NB4 (cell line): ENCODE measurements around the gene REG3A.

Experiments
- DNase-seq: peaks from one replicate; pipeline ENCODE4 v3.0.0; 2010; ENCODE audit warnings: low read depth
- H3K4me3 ChIP-seq: one replicate; pipeline ENCODE4 v1.5.1; 2011; ENCODE audit warnings: mild to moderate bottlenecking, low read depth, low read length, moderate library complexity
- CTCF ChIP-seq: IDR thresholded peaks from one replicate; pipeline ENCODE4 v1.5.1; 2012; ENCODE audit warnings: low read depth, low read length
- MYC ChIP-seq: IDR thresholded peaks from 2 replicates; pipeline ENCODE4 v1.6.1; 2011; ENCODE audit warnings: low read depth, low read length
- POLR2A ChIP-seq: IDR thresholded peaks from 2 replicates; pipeline ENCODE4 v1.6.1; 2011; ENCODE audit warnings: mild to moderate bottlenecking; ENCODE audit not compliant: insufficient read length; ENCODE audit errors: extremely low read depth
- TF ChIP-seq, protein P1 (sequence below): IDR thresholded peaks from 2 replicates; pipeline ENCODE4 v1.6.1; 2011; ENCODE audit warnings: low read depth, low read length

The REG3A gene

DNA sequence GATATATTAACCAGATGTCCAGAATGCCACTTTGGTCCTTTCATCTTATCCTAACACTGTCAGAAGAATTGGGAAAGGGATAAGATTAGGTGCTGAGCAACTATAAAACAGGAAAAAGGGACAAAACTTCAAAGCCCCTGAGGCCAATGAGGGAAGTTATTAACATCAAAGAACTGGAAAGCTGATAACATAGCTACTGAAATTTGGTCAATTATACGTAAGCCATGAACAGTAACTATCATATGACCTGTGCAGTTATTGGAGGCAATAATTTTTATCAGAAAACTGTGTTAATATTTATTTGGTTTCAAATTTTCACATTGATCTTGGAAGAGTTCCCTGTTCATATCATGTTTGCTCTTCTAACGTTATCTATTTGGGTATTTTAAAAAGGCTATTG is 2.6 kb upstream of the REG3A start:
- no peak for DNase-seq
- TF ChIP-seq, protein P1, sequence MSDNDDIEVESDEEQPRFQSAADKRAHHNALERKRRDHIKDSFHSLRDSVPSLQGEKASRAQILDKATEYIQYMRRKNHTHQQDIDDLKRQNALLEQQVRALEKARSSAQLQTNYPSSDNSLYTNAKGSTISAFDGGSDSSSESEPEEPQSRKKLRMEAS = no peak
- TF ChIP-seq MYC = no peak
- TF ChIP-seq CTCF = no peak
- no peak for TF ChIP-seq POLR2A
- H3K4me3 ChIP-seq = no peak overlapping the region

GRCh38 chr2:79159030-79159429 is 523 bp downstream of the REG3A start:
- TF ChIP-seq POLR2A = no peak
- TF ChIP-seq CTCF = no peak
- TF ChIP-seq, protein P1 = no peak
- no peak for TF ChIP-seq MYC
- no peak overlapping the region for H3K4me3 ChIP-seq
- no peak for DNase-seq

DNA sequence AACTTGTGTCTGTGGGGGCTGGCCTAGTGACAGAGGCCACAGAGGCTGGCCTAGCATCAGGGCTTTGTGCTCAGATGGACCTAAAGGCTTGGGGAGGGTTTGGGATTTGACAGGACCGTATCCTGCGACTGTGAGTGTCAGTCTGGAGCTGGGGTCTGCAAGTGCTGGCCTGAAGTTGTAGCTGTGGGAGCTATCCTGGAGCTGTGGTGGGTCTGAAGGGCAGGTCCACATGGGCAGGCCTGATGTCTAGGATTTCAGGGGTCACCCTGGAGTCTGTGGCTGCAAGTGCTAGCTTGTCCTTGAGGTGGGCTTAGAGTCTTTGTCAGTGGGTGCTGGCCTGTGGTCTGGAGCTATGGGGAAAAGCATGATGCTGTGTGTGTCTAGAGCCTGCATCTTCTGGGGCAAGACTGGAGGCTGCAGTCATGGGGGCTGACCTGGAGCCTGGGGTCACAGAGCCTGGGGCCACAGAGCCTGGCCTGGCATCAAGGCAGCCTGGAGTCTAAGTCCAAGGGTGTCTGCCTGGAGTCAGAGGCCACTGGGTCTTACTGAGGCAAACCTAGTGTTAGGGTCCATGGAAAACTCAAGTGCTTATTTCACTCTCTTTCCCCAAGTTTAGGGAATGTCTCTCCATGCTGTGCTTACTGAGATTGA is 3.6 kb downstream of the REG3A start:
- TF ChIP-seq, protein P1 = no peak
- no peak for TF ChIP-seq POLR2A
- TF ChIP-seq CTCF = no peak

DNA sequence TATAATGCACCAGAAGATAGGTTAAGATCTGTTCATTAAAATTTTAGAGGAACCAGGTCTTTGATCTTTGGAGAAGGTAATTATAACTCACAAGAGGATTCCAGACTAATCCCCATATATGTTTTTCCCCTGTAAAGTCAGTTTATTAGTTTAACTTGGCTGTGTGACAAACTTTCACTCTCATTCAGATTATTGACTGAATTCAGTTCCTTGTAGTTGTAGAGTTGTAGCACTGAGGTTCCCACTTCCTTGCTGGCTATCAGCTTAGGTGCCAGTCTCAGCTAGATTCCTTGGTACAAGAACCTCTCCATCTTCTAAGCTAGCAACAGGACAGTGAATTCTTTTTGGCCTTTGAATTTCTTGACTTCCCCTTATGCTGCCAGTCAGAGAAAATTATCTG is 20.1 kb downstream of the REG3A start:
- TF ChIP-seq, protein P1 = no peak
- no peak for TF ChIP-seq MYC
- TF ChIP-seq POLR2A = no peak
- no peak for TF ChIP-seq CTCF
- H3K4me3 ChIP-seq = no peak overlapping the region
- no peak for DNase-seq

More for the DNA sequence above, 3.6 kb downstream of the REG3A start:
- DNase-seq = no peak
- no peak overlapping the region for H3K4me3 ChIP-seq

- TF ChIP-seq MYC = no peak
- TF ChIP-seq POLR2A = no peak
- TF ChIP-seq, protein P1 = no peak
- no peak for TF ChIP-seq CTCF
- no peak for DNase-seq
- no peak overlapping the region for H3K4me3 ChIP-seq
Measured at GRCh38 chr2:79138385-79138784, 21.2 kb downstream of the REG3A start.

DNA sequence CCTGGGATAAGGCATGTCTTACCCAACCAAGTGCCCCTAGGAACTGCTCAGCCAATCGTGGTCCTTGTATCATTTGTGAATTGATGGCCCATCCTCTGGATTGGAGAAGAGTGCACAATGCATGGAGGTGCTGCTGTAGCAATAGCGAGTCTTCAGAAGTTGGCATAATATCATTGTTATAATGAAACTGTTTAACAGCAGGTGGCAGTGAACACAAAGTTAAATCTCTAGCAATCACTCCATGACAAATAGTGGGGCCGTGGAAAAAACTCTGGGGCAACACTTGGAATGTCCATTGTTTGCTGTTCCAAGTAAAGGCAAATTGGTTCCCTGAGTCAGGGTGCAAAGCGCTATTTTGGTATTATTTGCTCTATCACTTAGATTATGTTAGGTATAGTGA is 27.9 kb downstream of the REG3A start:
- no peak for DNase-seq
- H3K4me3 ChIP-seq = no peak overlapping the region
- TF ChIP-seq MYC = no peak
- no peak for TF ChIP-seq CTCF
